Coronary artery (tissue), 2 donors: Measurements from ENCODE around the gene DLGAP3.

Experiments used
- DNase-seq: peaks from one replicate; pipeline ENCODE4 v3.0.0-alpha.2; 2017; ENCODE audit warnings: low spot score
- H3K27ac ChIP-seq, 2 donors: fragments of 200-600 bp; sonication (generic); one replicate each; pipeline ENCODE4 v1.5.1; 2016 to 2019
- H3K4me3 ChIP-seq: fragments of 200-600 bp; sonication (generic); 2 replicates; pipeline ENCODE4 v1.5.1; 2016; ENCODE audit warnings: mild to moderate bottlenecking, moderate library complexity
- TF ChIP-seq, protein P1 (sequence below): fragments of 200-600 bp; sonication (generic); IDR thresholded peaks from one replicate; pipeline ENCODE4 v1.5.1; 2019; ENCODE audit warnings: antibody characterized with exemption

Gene DLGAP3

GRCh38 chr1:34887593-34887992 lies 41.9 kb downstream of the DLGAP3 start:
- H3K27ac ChIP-seq = no peak overlapping the region
- TF ChIP-seq, protein P1, sequence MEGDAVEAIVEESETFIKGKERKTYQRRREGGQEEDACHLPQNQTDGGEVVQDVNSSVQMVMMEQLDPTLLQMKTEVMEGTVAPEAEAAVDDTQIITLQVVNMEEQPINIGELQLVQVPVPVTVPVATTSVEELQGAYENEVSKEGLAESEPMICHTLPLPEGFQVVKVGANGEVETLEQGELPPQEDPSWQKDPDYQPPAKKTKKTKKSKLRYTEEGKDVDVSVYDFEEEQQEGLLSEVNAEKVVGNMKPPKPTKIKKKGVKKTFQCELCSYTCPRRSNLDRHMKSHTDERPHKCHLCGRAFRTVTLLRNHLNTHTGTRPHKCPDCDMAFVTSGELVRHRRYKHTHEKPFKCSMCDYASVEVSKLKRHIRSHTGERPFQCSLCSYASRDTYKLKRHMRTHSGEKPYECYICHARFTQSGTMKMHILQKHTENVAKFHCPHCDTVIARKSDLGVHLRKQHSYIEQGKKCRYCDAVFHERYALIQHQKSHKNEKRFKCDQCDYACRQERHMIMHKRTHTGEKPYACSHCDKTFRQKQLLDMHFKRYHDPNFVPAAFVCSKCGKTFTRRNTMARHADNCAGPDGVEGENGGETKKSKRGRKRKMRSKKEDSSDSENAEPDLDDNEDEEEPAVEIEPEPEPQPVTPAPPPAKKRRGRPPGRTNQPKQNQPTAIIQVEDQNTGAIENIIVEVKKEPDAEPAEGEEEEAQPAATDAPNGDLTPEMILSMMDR = no peak
- DNase-seq = peak; percentile 33

DNA sequence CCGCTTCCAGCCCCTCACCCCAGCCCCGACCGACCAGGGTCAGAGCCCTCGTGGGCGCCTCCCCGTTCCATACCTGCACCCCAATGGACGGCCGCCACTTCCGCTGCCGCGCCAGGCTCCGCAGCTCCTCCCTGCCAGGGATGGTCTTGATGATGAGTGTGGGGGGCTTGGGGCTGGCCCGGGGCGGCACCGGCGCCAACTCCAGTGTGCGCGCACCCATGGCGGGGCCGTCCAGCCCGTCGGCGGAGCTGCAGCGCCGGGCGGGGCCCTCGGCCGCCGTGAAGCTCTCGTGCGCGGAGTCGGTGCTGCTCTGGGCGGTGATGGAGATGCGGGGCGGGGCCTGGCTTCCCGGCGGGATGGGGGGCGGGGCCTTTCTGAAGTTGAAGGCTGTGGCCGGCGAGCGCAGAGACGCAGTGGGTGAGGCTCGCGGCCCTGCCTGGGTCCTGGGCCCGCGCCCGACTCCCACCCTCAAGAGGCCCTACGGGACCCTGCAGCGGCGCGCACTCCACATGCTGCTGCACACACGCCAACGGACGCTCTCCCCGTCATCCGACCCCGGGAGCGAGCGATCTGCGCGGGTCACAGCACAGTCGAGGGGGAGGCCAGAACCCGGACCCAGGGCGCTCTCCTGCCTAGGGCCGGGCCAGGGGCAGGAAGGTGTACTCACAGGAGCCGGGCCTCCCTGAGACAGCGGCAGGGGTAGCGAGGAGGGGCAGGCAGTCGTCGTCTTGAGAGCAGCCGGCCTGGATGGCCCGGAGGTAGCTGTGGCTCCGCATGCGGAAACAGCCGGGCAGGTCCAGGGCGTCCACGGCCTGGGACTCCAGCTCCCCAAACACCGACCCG lies 43.8 kb downstream of the DLGAP3 start:
- Histone ChIP-seq H3K4me3 (peak overlapping the region; percentile 67), H3K27ac (no peak overlapping the region)
- DNase-seq = peak; percentile 69
- TF ChIP-seq, protein P1 = no peak

More at GRCh38 chr1:34887593-34887992, 41.9 kb downstream of the DLGAP3 start:
- no peak overlapping the region for H3K4me3 ChIP-seq

- peak; percentile 54 for DNase-seq
- H3K4me3 ChIP-seq = peak overlapping the region; percentile 67
- TF ChIP-seq, protein P1 = no peak
- no peak overlapping the region for H3K27ac ChIP-seq
These were observed 44.5 kb downstream of the DLGAP3 start for GRCh38 chr1:34884961-34885360.

DNA sequence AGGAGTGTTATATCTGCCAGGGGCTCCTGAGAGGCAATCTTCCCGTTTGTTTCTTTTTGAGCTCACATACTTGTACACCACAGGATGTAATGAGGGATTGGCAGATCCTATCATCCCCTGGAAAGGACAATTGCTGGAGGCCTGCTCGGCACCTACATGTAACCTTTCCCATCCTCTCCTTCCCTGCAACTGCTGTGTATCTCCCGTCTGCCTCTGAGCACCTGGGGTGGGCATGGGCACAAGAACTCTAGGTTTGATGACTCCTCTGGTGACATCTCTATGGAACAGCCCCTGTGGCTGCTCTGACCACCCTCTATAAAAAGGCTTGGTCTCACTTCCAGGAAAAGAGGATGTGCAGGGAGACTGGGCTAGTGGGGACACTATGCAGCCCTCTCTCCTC lies 44.9 kb downstream of the DLGAP3 start:
- H3K4me3 ChIP-seq = no peak overlapping the region
- DNase-seq = peak; percentile 54
- TF ChIP-seq, protein P1 = no peak
- H3K27ac ChIP-seq = no peak overlapping the region

- Histone ChIP-seq H3K4me3 (no peak overlapping the region), H3K27ac (no peak overlapping the region)
- DNase-seq = no peak
- TF ChIP-seq, protein P1 = no peak
These were observed 50.2 kb downstream of the DLGAP3 start for GRCh38 chr1:34879230-34879629.

DNA sequence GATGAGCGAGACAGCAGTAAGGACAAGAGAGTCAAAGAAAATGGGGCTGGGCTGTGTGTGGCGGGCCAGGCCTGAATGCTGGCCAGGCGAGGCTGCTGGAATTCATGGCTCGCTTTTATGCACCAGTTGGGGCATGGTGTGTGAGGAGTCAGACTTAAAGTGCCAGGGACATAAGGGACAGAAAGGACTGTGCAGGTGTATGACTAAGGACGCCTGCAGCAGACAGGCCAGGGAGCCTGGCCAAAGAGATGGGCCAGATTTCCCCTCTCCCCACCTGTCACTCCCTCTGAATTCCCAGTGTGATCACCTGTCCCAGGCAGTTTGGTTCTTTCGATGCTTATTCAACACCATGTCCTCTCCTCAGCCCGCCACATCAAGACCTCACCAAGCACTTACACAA lies 53.0 kb downstream of the DLGAP3 start:
- DNase-seq = no peak
- H3K27ac ChIP-seq = no peak overlapping the region
- no peak overlapping the region for H3K4me3 ChIP-seq
- TF ChIP-seq, protein P1 = no peak
